ENCODE results near the gene TNFAIP8.

Gene TNFAIP8

DNA sequence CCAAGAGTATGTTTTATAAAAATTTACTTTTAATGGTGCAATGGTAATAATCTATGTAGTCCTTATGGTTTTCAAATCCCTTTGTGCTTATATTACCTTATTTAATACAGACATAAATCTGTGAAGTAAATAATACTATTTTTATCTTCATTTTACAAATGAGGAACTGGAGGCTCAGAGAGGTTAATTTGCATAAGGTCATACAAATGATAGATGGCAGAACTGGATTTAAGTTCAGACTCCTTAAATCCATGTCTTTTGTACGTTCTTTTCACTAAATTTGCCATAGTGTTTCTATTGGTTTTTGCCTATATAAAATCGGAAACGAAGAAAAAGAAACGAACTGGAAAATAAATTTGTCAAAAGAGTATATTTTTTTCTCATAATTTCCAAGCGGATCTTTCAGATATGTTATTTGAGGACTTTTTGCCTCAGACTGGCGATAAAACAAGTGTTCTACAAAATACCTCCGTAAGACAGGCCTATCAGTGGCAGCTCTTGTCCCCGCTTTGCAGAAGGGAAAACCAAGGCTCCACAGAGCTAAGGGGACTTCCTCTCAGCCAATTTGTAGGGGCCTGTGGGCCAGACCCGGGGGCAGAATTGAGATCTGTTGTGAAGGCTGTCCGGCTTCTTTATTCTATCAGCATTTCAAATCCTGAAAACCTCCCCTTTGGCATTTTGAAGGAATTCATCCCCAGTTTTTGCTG is 1.1 kb upstream of the TNFAIP8 start:
- Histone ChIP-seq H3K36me3 (ENCODE audit: control insufficient read depth, low read depth, low read length) (no peaks in the 10 kb centered on the region), H3K4me1 (ENCODE audit: control insufficient read depth, low read depth, low read length) (peaks cover 52% of the 10 kb centered on the region), H3K9ac (ENCODE audit: low read length) (peak overlapping the region; percentile 31), H3K27me3 (ENCODE audit: control insufficient read depth, insufficient read depth, low read length) (peaks cover 37% of the 10 kb centered on the region), H3K4me3 (ENCODE audit: low read length) (peak overlapping the region; percentile 55), H3K9me3 (ENCODE audit: control insufficient read depth, low read depth, low read length) (no peaks in the 10 kb centered on the region), H3K27ac (ENCODE audit: low read length) (no peak overlapping the region)

DNA sequence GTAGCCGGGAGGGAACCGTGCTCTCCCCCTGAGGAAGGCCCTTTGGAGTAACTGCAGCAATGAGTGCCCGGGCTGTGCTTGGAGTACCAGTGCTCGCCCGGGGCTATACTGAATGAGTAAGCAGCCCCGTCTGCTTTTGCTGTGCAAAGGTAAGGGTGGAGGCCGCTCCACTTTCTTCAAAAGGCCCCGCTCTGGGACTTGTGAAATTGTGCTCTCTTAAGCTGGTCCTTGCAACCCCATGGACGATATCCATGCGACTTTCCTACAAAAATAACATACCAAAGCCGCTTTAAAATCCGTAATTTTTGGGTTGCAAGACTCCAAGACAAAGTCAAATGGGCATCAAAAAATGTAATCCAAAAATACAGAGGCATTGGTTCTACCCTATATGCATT is 578 bp upstream of the TNFAIP8 start:
- Histone ChIP-seq H3K9me3 (ENCODE audit: control insufficient read depth, low read depth, low read length) (no peaks in the 10 kb centered on the region), H3K9ac (ENCODE audit: low read length) (peak overlapping the region; percentile 31)

DNA sequence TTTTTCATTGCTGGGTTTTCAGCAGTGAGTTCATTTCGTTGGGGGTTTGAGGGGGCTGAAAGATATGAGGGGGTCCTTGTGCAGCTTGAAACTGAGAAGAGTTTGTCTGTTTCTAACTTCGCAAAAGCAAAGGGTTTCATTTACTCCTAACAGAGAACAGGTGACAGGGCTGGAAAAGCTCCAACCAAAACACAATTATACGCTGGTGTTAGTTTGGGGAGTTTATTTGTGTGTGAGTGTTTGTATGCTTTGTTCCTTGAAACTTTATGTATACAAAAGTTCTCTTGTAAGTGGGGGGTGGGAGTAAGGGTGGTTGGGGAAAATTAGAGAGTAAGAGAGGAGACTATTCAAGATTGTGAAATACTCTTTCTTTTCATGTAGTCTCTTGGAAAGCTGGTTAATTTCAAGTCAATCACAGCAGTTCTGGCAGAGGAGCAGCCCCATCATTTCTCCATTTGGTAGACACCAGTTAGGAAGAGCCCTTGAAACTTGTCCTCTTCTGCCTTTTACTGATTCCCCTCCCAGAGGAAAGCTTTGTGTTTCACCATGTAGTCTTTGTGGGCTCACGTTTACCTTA is 881 bp downstream of the TNFAIP8 start:
- Histone ChIP-seq H3K9ac (ENCODE audit: low read length) (peak overlapping the region; percentile 31), H3K27ac (ENCODE audit: low read length) (no peak overlapping the region), H3K4me1 (ENCODE audit: control insufficient read depth, low read depth, low read length) (peaks cover 52% of the 10 kb centered on the region)

More for the DNA sequence above, 578 bp upstream of the TNFAIP8 start:
- peak overlapping the region; percentile 55 for H3K4me3 ChIP-seq (ENCODE audit: low read length)
- H3K36me3 ChIP-seq (ENCODE audit: control insufficient read depth, low read depth, low read length), result no peaks in the 10 kb centered on the region
- H3K27me3 ChIP-seq (ENCODE audit: control insufficient read depth, insufficient read depth, low read length), result peaks cover 37% of the 10 kb centered on the region
- no peak overlapping the region for H3K27ac ChIP-seq (ENCODE audit: low read length)
- peaks cover 52% of the 10 kb centered on the region for H3K4me1 ChIP-seq (ENCODE audit: control insufficient read depth, low read depth, low read length)

DNA sequence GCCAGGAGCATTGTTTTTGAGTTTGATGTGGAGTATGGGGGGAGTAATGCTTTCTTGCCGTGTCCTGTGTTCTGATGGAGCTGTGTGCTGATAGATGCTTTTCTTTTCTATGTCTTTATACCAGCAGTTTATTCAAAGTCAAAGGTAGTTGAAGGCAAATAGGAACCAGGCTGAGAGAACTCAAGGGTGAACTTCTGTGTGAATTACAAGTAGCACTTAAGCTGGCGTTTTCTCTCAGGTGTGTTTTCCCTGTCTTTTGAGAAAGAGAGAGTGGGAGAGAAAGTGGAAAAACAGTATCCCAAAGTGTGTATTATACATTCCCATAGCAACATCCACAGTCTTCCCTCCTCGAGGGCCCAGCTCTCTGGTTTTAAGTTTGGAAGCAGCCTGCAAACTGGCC is 1.5 kb downstream of the TNFAIP8 start:
- Histone ChIP-seq H3K4me1 (ENCODE audit: control insufficient read depth, low read depth, low read length) (peaks cover 50% of the 10 kb centered on the region), H3K36me3 (ENCODE audit: control insufficient read depth, low read depth, low read length) (no peaks in the 10 kb centered on the region), H3K9ac (ENCODE audit: low read length) (no peak overlapping the region), H3K27ac (ENCODE audit: low read length) (no peak overlapping the region), H3K9me3 (ENCODE audit: control insufficient read depth, low read depth, low read length) (no peaks in the 10 kb centered on the region), H3K4me3 (ENCODE audit: low read length) (peak overlapping the region; percentile 55), H3K27me3 (ENCODE audit: control insufficient read depth, insufficient read depth, low read length) (peaks cover 37% of the 10 kb centered on the region)

More for the DNA sequence above, 881 bp downstream of the TNFAIP8 start:
- Histone ChIP-seq H3K36me3 (ENCODE audit: control insufficient read depth, low read depth, low read length) (no peaks in the 10 kb centered on the region), H3K9me3 (ENCODE audit: control insufficient read depth, low read depth, low read length) (no peaks in the 10 kb centered on the region), H3K4me3 (ENCODE audit: low read length) (peak overlapping the region; percentile 55), H3K27me3 (ENCODE audit: control insufficient read depth, insufficient read depth, low read length) (peaks cover 37% of the 10 kb centered on the region)

DNA sequence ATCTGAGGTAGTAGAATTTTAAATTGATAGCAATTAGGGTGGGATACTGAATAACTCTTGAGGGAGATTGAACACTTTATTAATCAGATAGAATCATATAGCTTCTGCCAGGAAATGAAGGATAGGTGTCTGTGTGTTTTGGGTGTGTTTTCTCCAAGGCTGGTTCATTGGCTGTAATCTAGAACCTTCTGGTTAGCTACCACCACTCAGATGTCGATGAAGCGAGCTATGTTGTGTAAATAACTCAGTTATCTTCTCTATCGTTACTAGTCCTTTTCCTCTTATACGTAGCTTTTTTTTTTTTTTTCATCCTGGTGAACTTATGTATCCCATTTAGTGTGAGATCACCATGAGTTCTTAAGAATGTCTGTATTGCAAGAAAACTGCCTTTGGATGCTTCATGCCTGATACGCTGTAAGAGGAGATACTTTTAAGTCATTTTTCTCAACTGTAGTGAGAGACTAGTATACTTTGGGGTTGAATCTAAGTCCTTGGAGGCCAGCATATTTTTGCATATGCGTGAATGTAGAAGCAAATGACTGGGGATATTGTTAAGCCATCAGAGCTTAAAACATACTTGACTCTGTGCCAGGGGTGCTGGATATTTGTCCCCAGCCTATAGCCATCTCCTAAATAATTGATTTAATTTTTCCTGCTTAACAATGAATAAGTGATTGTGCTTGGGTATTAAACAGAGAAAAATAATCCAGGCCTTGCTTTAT is 2.1 kb downstream of the TNFAIP8 start:
- Histone ChIP-seq H3K9ac (ENCODE audit: low read length) (no peak overlapping the region), H3K27me3 (ENCODE audit: control insufficient read depth, insufficient read depth, low read length) (peaks cover 37% of the 10 kb centered on the region), H3K27ac (ENCODE audit: low read length) (no peak overlapping the region)

DNA sequence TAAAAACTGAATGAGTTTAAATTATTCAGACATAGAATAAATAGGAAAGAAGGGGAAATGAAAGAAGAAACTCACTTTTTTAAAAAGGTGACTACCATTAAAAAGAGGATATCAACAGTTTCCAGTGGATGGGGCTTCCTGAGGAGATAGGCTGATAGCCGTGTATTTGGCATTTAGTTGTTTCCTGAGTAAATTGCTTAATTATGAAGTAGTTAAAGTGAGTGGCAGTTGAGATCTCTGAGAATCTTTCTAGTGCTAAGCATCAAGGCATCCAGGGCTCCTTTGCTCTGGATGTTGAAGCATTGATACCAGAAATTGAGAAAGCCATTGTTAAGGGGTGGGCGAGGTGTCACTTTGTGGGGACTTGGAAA is 2.7 kb downstream of the TNFAIP8 start:
- Histone ChIP-seq H3K27me3 (ENCODE audit: control insufficient read depth, insufficient read depth, low read length) (peaks cover 36% of the 10 kb centered on the region), H3K9ac (ENCODE audit: low read length) (no peak overlapping the region), H3K27ac (ENCODE audit: low read length) (no peak overlapping the region), H3K36me3 (ENCODE audit: control insufficient read depth, low read depth, low read length) (no peaks in the 10 kb centered on the region), H3K4me3 (ENCODE audit: low read length) (no peak overlapping the region), H3K4me1 (ENCODE audit: control insufficient read depth, low read depth, low read length) (peaks cover 37% of the 10 kb centered on the region), H3K9me3 (ENCODE audit: control insufficient read depth, low read depth, low read length) (no peaks in the 10 kb centered on the region)

More for the DNA sequence above, 2.1 kb downstream of the TNFAIP8 start:
- no peaks in the 10 kb centered on the region for H3K9me3 ChIP-seq (ENCODE audit: control insufficient read depth, low read depth, low read length)
- no peak overlapping the region for H3K4me3 ChIP-seq (ENCODE audit: low read length)
- peaks cover 43% of the 10 kb centered on the region for H3K4me1 ChIP-seq (ENCODE audit: control insufficient read depth, low read depth, low read length)
- H3K36me3 ChIP-seq (ENCODE audit: control insufficient read depth, low read depth, low read length), result no peaks in the 10 kb centered on the region

DNA sequence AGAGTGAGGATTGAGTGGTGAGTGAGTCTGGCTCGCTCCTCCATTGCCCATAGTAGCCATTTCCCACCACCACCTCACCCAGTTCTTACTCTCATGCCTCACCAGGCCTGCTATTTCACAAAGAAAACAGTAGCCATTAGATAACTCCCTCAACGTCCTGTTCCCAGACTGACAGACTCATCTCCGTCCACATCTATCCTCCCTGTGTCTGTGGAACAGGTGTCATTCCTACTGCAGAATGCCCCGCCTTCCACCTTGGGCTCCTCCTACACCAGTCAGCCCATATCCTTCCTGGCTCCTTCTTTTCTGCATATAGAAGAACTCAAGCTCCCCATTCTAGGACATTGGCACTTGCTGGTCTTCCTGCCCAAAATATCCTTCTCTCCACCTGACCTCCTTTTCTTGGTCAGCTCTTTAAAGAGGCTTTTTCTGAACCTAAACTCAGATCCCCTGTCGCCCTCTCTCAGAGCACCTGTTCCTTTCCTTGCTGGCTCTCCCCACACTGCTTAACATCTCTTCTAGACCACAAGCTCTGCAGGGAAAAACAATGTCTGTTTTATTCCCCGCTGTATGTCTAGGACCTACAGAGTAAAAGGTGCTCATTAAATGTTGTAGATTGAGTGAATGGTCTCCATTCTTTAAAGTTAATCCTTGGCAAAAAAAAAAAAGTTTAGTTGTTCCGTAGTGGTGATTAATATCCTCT is 3.2 kb downstream of the TNFAIP8 start:
- no peak overlapping the region for H3K27ac ChIP-seq (ENCODE audit: low read length)
- no peaks in the 10 kb centered on the region for H3K9me3 ChIP-seq (ENCODE audit: control insufficient read depth, low read depth, low read length)
- no peak overlapping the region for H3K4me3 ChIP-seq (ENCODE audit: low read length)
- H3K9ac ChIP-seq (ENCODE audit: low read length), result no peak overlapping the region
- peaks cover 32% of the 10 kb centered on the region for H3K4me1 ChIP-seq (ENCODE audit: control insufficient read depth, low read depth, low read length)
- H3K27me3 ChIP-seq (ENCODE audit: control insufficient read depth, insufficient read depth, low read length), result peaks cover 31% of the 10 kb centered on the region
- H3K36me3 ChIP-seq (ENCODE audit: control insufficient read depth, low read depth, low read length), result no peaks in the 10 kb centered on the region

DNA sequence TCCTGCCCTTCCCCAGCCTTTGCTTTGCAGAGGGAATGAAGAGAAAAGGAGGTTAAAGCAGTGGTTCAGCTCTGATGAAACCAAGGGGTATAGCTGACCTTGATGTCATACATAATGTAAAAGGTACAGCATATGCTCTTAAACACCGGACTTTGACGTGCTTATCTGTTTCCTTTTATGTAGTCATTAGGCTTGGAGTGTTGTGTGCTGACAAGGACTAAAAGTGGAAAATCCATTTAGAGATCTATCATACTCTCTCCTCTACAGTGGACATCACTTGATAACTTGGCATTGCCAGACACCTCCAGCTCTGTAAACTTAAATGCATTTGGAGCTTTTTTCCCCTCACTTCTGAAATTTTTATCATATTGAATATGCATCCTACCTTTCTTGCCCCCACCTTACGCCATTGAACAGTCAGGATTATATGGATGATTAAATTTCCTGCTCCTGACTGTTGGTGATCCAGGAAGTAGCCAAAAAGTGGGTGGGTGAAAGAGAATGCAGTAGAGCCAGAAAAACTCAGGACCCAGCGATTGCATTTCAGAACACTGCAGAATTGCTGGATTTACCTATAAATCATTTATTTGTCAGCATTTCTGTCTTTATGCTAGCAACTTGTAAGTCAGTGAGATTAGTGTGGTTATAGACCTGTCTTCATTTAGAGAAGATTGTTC is 4.1 kb downstream of the TNFAIP8 start:
- Histone ChIP-seq H3K27me3 (ENCODE audit: control insufficient read depth, insufficient read depth, low read length) (peaks cover 23% of the 10 kb centered on the region), H3K9ac (ENCODE audit: low read length) (no peak overlapping the region)

DNA sequence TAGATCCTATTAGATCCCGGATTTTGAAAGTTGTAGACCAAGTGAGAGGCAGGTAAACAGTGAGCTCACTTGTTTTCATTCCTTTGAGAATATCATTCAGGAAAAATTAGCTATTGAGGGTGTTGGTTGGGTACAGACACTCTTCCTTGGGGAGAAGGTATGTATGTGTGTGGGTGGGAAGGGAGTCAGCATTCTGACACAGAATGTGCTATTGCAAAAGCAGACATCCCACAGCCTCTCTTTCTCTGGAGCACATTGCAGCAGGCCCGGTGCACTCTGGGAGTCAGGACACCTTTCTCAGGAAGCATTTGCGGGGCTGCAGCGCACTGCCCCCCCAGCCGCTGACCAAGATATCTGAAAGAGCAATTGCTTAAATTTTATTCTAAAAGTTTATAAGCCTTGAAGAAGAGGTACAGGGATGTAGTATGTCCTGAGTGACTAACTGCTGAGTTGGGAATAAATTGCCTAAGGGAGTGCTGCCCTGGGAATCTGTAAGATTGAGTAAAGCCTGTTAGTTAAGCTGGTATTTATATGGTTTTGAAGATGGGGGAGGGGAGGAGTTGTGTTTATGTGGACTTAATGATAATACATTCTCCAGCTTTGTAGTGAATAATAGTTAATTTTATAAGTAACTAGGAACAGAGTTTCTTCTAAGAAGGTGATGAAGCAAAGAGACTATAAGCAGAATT is 5.2 kb downstream of the TNFAIP8 start:
- H3K9ac ChIP-seq (ENCODE audit: low read length), result no peak overlapping the region
- no peak overlapping the region for H3K27ac ChIP-seq (ENCODE audit: low read length)
- no peaks in the 10 kb centered on the region for H3K9me3 ChIP-seq (ENCODE audit: control insufficient read depth, low read depth, low read length)
- no peaks in the 10 kb centered on the region for H3K36me3 ChIP-seq (ENCODE audit: control insufficient read depth, low read depth, low read length)
- peaks cover 27% of the 10 kb centered on the region for H3K4me1 ChIP-seq (ENCODE audit: control insufficient read depth, low read depth, low read length)
- no peak overlapping the region for H3K4me3 ChIP-seq (ENCODE audit: low read length)
- H3K27me3 ChIP-seq (ENCODE audit: control insufficient read depth, insufficient read depth, low read length), result peaks cover 14% of the 10 kb centered on the region

More for the DNA sequence above, 4.1 kb downstream of the TNFAIP8 start:
- Histone ChIP-seq H3K4me3 (ENCODE audit: low read length) (no peak overlapping the region), H3K27ac (ENCODE audit: low read length) (no peak overlapping the region), H3K4me1 (ENCODE audit: control insufficient read depth, low read depth, low read length) (peaks cover 28% of the 10 kb centered on the region), H3K36me3 (ENCODE audit: control insufficient read depth, low read depth, low read length) (no peaks in the 10 kb centered on the region), H3K9me3 (ENCODE audit: control insufficient read depth, low read depth, low read length) (no peaks in the 10 kb centered on the region)

DNA sequence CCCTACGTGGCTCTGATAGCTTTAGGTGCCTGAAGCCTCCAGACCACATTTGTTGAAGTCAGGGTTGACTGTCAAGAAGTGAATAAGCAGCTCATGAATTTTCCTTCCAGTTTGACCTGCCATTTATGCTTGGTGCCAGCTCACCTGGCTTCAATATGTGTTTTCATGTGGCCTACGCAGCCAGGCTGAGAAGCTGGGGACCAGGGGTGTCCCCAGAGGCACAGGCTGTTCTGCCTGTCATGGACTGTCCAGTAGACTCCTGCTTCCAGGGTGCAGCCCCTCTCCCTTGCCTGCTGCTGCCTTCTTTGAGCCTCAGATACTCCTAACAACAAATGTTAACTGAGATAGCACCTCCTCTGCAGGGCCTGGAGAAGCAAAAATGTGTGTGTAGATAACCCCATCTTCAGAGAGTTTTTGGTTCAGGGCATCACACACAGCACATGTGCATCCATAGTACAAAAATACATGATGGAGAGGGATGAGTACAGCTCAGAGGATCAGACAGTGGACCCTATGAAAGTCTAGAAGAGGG is 5.8 kb downstream of the TNFAIP8 start:
- H3K4me3 ChIP-seq (ENCODE audit: low read length), result no peak overlapping the region
- no peaks in the 10 kb centered on the region for H3K9me3 ChIP-seq (ENCODE audit: control insufficient read depth, low read depth, low read length)
- peaks cover 31% of the 10 kb centered on the region for H3K4me1 ChIP-seq (ENCODE audit: control insufficient read depth, low read depth, low read length)
- H3K27ac ChIP-seq (ENCODE audit: low read length), result no peak overlapping the region
- H3K27me3 ChIP-seq (ENCODE audit: control insufficient read depth, insufficient read depth, low read length), result peaks cover 8% of the 10 kb centered on the region
- H3K9ac ChIP-seq (ENCODE audit: low read length), result no peak overlapping the region
- H3K36me3 ChIP-seq (ENCODE audit: control insufficient read depth, low read depth, low read length), result no peaks in the 10 kb centered on the region
